IMR-90 (cell line): ENCODE results near the gene ADAMTS9. TPM values are rescaled to one million over a fixed set of nuclear protein-coding genes. Genes with fewer than 3 reads are reported as not detected.

Experiments used
- ATAC-seq: fragments of 200-7000 bp; cut with Tn5 transposase; 2 replicates; pipeline ENCODE4 v1.9.1; 2020; ENCODE audit warnings: low read depth, mild to moderate bottlenecking, moderate library complexity
- BruUV-seq: library from RNA; stranded (reverse); fragments of 400-500 nt; replicated peaks from 2 replicates; lab custom pipeline; 2021; lab: Mats Ljungman, UMichigan
- CTCF ChIA-PET: fragments of 300-600 bp; formaldehyde crosslinking; extraction: SDS; loops from one replicate; lab custom pipeline; 2021; ENCODE audit warnings: antibody characterized with exemption; lab: Yijun Ruan, JAX
- POLR2A ChIA-PET: fragments of 300-600 bp; sonication (Branson Sonifier 250); formaldehyde crosslinking; loops from one replicate; lab custom pipeline; 2022; ENCODE audit warnings: antibody characterized with exemption; ENCODE audit not compliant: unreplicated experiment; lab: Charles Lee
- DNase-seq: peaks from one replicate; pipeline ENCODE4 v3.0.0; 2013
- H2AFZ ChIP-seq: replicated peaks from 2 replicates; pipeline ENCODE3; 2013; ENCODE audit warnings: low read length, mild to moderate bottlenecking; ENCODE audit not compliant: poor library complexity
- H2AK5ac ChIP-seq: 2 replicates; pipeline ENCODE4 v1.6.1; 2013; ENCODE audit warnings: low read depth, low read length, inconsistent platforms
- H2AK9ac ChIP-seq: replicated peaks from 2 replicates; pipeline ENCODE3; 2013; ENCODE audit warnings: mild to moderate bottlenecking, low read depth, low read length, moderate library complexity; ENCODE audit not compliant: poor library complexity
- H2BK120ac ChIP-seq: 2 replicates; pipeline ENCODE4 v1.6.1; 2013; ENCODE audit warnings: low read depth, low read length, inconsistent platforms
- H2BK15ac ChIP-seq: 3 replicates; pipeline ENCODE4 v1.6.1; 2013; ENCODE audit warnings: low read depth, low read length, inconsistent platforms
- H2BK20ac ChIP-seq: 2 replicates; pipeline ENCODE4 v1.6.1; 2013; ENCODE audit warnings: low read depth, mild to moderate bottlenecking, inconsistent platforms, low read length, moderate library complexity
- H2BK5ac ChIP-seq: 2 replicates; pipeline ENCODE4 v1.6.1; 2013; ENCODE audit warnings: mild to moderate bottlenecking, low read depth, low read length, inconsistent platforms; ENCODE audit not compliant: poor library complexity, severe bottlenecking
- H3K14ac ChIP-seq: replicated peaks from 2 replicates; pipeline ENCODE4 v1.6.1; 2013; ENCODE audit warnings: low read depth, low read length, inconsistent platforms
- H3K18ac ChIP-seq: 2 replicates; pipeline ENCODE4 v1.6.1; 2013; ENCODE audit warnings: low read depth, low read length, control low read depth
- H3K23ac ChIP-seq: 2 replicates; pipeline ENCODE4 v1.6.1; 2013; ENCODE audit warnings: low read depth, low read length, inconsistent platforms
- H3K27ac ChIP-seq: 2 replicates; pipeline ENCODE4 v1.5.1; 2013; ENCODE audit warnings: mild to moderate bottlenecking, control low read depth, low read length; ENCODE audit not compliant: insufficient read depth
- H3K27me3 ChIP-seq: 2 replicates; pipeline ENCODE4 v1.6.1; 2013; ENCODE audit warnings: low read length; ENCODE audit not compliant: control insufficient read depth, insufficient read depth
- H3K36me3 ChIP-seq: 2 replicates; pipeline ENCODE4 v1.6.1; 2013; ENCODE audit warnings: low read length, mixed read lengths; ENCODE audit not compliant: control insufficient read depth, insufficient read depth
- H3K4ac ChIP-seq: 2 replicates; pipeline ENCODE4 v1.6.1; 2013; ENCODE audit warnings: low read depth, low read length, inconsistent platforms
- H3K4me1 ChIP-seq: 2 replicates; pipeline ENCODE4 v1.6.1; 2013; ENCODE audit warnings: low read length, mixed read lengths; ENCODE audit not compliant: control insufficient read depth, insufficient read depth
- H3K4me2 ChIP-seq: 2 replicates; pipeline ENCODE4 v1.6.1; 2013; ENCODE audit warnings: low read depth, mild to moderate bottlenecking, control low read depth, low read length, moderate library complexity
- H3K4me3 ChIP-seq: 2 replicates; pipeline ENCODE4 v1.5.1; 2013; ENCODE audit warnings: low read depth, mild to moderate bottlenecking, control low read depth, low read length, moderate library complexity; ENCODE audit not compliant: insufficient read depth
- H3K56ac ChIP-seq: 2 replicates; pipeline ENCODE4 v1.6.1; 2013; ENCODE audit warnings: low read length, inconsistent platforms; ENCODE audit not compliant: insufficient read depth; ENCODE audit errors: extremely low read depth
- H3K79me1 ChIP-seq, 2 experiments: 2 replicates each; pipeline ENCODE4 v1.6.1; 2013; ENCODE audit warnings: low read length in 2 of 2, inconsistent platforms in 1 of 2, low read depth in 1 of 2
- H3K9ac ChIP-seq: 2 replicates; pipeline ENCODE4 v1.6.1; 2013; ENCODE audit warnings: low read depth, low read length, control low read depth
- H3K9me1 ChIP-seq: 2 replicates; pipeline ENCODE4 v1.6.1; 2013; ENCODE audit warnings: low read length, inconsistent platforms; ENCODE audit not compliant: insufficient read depth
- H3K9me3 ChIP-seq: 2 replicates; pipeline ENCODE4 v1.6.1; 2013; ENCODE audit warnings: low read length; ENCODE audit not compliant: control insufficient read depth, insufficient read depth
- H4K20me1 ChIP-seq: 2 replicates; pipeline ENCODE4 v1.6.1; 2013; ENCODE audit warnings: low read length, inconsistent platforms; ENCODE audit not compliant: insufficient read depth
- H4K5ac ChIP-seq: 2 replicates; pipeline ENCODE4 v1.6.1; 2013; ENCODE audit warnings: mild to moderate bottlenecking, low read depth, low read length, control low read depth
- H4K8ac ChIP-seq, 2 experiments: 2 replicates each; pipeline ENCODE4 v1.6.1; 2013; ENCODE audit warnings: low read depth in 2 of 2, low read length in 2 of 2, control low read depth in 1 of 2, inconsistent platforms in 1 of 2
- H4K91ac ChIP-seq: 2 replicates; pipeline ENCODE4 v1.6.1; 2013; ENCODE audit warnings: low read depth, low read length, inconsistent platforms; ENCODE audit not compliant: insufficient read depth
- BHLHE40 ChIP-seq: fragments of 150-350 bp; IDR thresholded peaks from 2 replicates; pipeline ENCODE4 v1.6.1; 2016; ENCODE audit warnings: mild to moderate bottlenecking, low read depth, low read length
- CEBPB ChIP-seq: IDR thresholded peaks from 2 replicates; pipeline ENCODE4 v1.6.1; 2012; ENCODE audit warnings: low read depth, low read length, improper control_type of control experiment
- CHD1 ChIP-seq: IDR thresholded peaks from 2 replicates; pipeline ENCODE4 v1.6.1; 2012; ENCODE audit warnings: low read depth, low read length, improper control_type of control experiment
- FOS ChIP-seq: fragments of 150-350 bp; IDR thresholded peaks from 2 replicates; pipeline ENCODE4 v1.6.1; 2016; ENCODE audit warnings: low read depth, low read length
- MAFK ChIP-seq: IDR thresholded peaks from 2 replicates; pipeline ENCODE4 v1.6.1; 2012; ENCODE audit warnings: low read depth, low read length, improper control_type of control experiment
- MAZ ChIP-seq: IDR thresholded peaks from 2 replicates; pipeline ENCODE4 v1.6.1; 2012; ENCODE audit warnings: low read depth, mild to moderate bottlenecking, low read length, improper control_type of control experiment, moderate library complexity, borderline replicate concordance
- MXI1 ChIP-seq: IDR thresholded peaks from 2 replicates; pipeline ENCODE4 v1.6.1; 2012; ENCODE audit warnings: low read depth, mild to moderate bottlenecking, low read length, moderate library complexity, borderline replicate concordance
- NFE2L2 ChIP-seq: fragments of 150-350 bp; IDR thresholded peaks from 2 replicates; pipeline ENCODE4 v1.6.1; 2016; ENCODE audit warnings: low read depth, mild to moderate bottlenecking, low read length
- POLR2A ChIP-seq: IDR thresholded peaks from 2 replicates; pipeline ENCODE4 v1.6.1; 2012; ENCODE audit warnings: mild to moderate bottlenecking, low read depth, low read length
- RAD21 ChIP-seq: IDR thresholded peaks from 2 replicates; pipeline ENCODE4 v1.6.1; 2012; ENCODE audit warnings: low read length, improper control_type of control experiment
- RCOR1 ChIP-seq: IDR thresholded peaks from 2 replicates; pipeline ENCODE4 v1.6.1; 2012; ENCODE audit warnings: mild to moderate bottlenecking, low read length, improper control_type of control experiment; ENCODE audit not compliant: insufficient replicate concordance
- RFX5 ChIP-seq: IDR thresholded peaks from 2 replicates; pipeline ENCODE4 v1.8.0; 2012; ENCODE audit warnings: low read depth, mild to moderate bottlenecking, low read length, moderate library complexity
- SMC3 ChIP-seq: fragments of 150-350 bp; IDR thresholded peaks from 2 replicates; pipeline ENCODE4 v1.6.1; 2016; ENCODE audit warnings: low read depth, mild to moderate bottlenecking, antibody characterized with exemption, low read length, moderate library complexity
- WGBS, 2 experiments: methylation state at CpG; one replicate each; pipeline versions ENCODE4 v1.1.5 to v1.1.7; 2013; ENCODE audit warnings: missing lambda C conversion rate in 2 of 2; ENCODE audit not compliant: insufficient read length in 1 of 2; ENCODE audit errors: extremely low coverage in 2 of 2; 5-methylcytosine and 5-hydroxymethylcytosine counted together
- dilution Hi-C: fragments of 300-500 bp; cut with HindIII; formaldehyde crosslinking; loops from one replicate; pipeline ENCODE4 v1.14.3; 2018; ENCODE audit warnings: low sequenced_read_pairs; ENCODE audit not compliant: unreplicated experiment
- in situ Hi-C: fragments of 300-500 bp; cut with MboI; formaldehyde crosslinking; loops from 3 replicates; pipeline ENCODE4 v1.14.3; 2019; ENCODE audit warnings: low sequenced_read_pairs, inconsistent platforms, mixed read lengths
- intact Hi-C: fragments of 100-400 bp; cut with micrococcal nuclease; formaldehyde crosslinking; loops from 2 replicates; pipeline ENCODE4 v1.10.0; 2022
- polyA plus RNA-seq, 3 experiments: library from polyadenylated mRNA; depleted of rRNA; stranded (reverse); fragments of >200 nt; gene quantifications; 2 replicates each; pipeline ENCODE4 v1.2.3, GENCODE V29; 2012; ENCODE audit warnings: low replicate concordance in 1 of 3
- total RNA-seq: library from RNA; depleted of rRNA; stranded (reverse); fragments of >200 nt; gene quantifications from 2 replicates; pipeline ENCODE4 v1.2.3, GENCODE V29; 2012
- TF ChIP-seq, protein P1 (sequence below): fragments of 150-350 bp; IDR thresholded peaks from 2 replicates; pipeline ENCODE4 v1.6.1; 2016; ENCODE audit warnings: low read depth, mild to moderate bottlenecking, low read length, moderate library complexity, borderline replicate concordance
- TF ChIP-seq, protein P2 (sequence below): fragments of 150-350 bp; IDR thresholded peaks from 2 replicates; pipeline ENCODE4 v1.6.1; 2017; ENCODE audit warnings: mild to moderate bottlenecking, antibody characterized with exemption, low read length, low read depth
- TF ChIP-seq, protein P3 (sequence below): conservative IDR thresholded peaks from 2 replicates; pipeline ENCODE4 v1.5.1; 2012; ENCODE audit warnings: mild to moderate bottlenecking, low read depth, low read length, improper control_type of control experiment

ADAMTS9 gene
- total and polyA plus RNA-seq, 2 of the 4 experiments (the other 2 are of a cell fraction): 0.55 to 1.1 TPM

DNA sequence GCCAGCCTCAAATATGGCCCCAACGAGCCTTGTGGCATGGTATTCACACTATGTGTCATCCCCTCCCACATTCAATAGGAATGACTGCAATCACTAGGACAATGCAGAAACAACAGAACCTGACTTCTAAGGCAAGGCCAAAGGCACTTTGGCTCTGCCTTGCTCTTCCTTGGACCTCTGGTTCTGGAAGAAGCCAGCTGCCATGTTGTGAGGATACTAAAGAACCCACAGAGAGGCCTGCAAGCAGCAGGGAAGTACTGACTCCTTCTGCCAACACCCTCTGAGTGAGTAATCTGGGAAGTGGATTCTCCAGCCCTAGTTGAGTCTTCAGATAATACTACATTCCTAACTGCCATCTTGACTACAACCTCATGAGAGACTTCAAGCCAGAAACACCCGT lies 64.7 kb downstream of the ADAMTS9 start:
- DNase-seq (no peak), ATAC-seq (no peak)
- no peaks in the 10 kb centered on the region for H4K20me1 ChIP-seq
- no peak overlapping the region for H4K5ac ChIP-seq
- H2AFZ ChIP-seq: no peak overlapping the region
- ChIA-PET CTCF (no interaction called here), POLR2A (no interaction called here)
- H3K36me3 ChIP-seq: peaks cover 4% of the 10 kb centered on the region
- TF ChIP-seq CHD1 (no peak), RFX5 (no peak), RAD21 (no peak), MXI1 (no peak), FOS (no peak), CEBPB (no peak), RCOR1 (no peak), MAFK (no peak), POLR2A (no peak), BHLHE40 (no peak), SMC3 (no peak), MAZ (no peak), NFE2L2 (no peak)
- TF ChIP-seq, protein P1, sequence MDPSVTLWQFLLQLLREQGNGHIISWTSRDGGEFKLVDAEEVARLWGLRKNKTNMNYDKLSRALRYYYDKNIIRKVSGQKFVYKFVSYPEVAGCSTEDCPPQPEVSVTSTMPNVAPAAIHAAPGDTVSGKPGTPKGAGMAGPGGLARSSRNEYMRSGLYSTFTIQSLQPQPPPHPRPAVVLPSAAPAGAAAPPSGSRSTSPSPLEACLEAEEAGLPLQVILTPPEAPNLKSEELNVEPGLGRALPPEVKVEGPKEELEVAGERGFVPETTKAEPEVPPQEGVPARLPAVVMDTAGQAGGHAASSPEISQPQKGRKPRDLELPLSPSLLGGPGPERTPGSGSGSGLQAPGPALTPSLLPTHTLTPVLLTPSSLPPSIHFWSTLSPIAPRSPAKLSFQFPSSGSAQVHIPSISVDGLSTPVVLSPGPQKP: no peak
- TF ChIP-seq, protein P2, sequence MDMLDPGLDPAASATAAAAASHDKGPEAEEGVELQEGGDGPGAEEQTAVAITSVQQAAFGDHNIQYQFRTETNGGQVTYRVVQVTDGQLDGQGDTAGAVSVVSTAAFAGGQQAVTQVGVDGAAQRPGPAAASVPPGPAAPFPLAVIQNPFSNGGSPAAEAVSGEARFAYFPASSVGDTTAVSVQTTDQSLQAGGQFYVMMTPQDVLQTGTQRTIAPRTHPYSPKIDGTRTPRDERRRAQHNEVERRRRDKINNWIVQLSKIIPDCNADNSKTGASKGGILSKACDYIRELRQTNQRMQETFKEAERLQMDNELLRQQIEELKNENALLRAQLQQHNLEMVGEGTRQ: no peak
- TF ChIP-seq, protein P3, sequence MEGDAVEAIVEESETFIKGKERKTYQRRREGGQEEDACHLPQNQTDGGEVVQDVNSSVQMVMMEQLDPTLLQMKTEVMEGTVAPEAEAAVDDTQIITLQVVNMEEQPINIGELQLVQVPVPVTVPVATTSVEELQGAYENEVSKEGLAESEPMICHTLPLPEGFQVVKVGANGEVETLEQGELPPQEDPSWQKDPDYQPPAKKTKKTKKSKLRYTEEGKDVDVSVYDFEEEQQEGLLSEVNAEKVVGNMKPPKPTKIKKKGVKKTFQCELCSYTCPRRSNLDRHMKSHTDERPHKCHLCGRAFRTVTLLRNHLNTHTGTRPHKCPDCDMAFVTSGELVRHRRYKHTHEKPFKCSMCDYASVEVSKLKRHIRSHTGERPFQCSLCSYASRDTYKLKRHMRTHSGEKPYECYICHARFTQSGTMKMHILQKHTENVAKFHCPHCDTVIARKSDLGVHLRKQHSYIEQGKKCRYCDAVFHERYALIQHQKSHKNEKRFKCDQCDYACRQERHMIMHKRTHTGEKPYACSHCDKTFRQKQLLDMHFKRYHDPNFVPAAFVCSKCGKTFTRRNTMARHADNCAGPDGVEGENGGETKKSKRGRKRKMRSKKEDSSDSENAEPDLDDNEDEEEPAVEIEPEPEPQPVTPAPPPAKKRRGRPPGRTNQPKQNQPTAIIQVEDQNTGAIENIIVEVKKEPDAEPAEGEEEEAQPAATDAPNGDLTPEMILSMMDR: no peak
- no peak overlapping the region for H2BK15ac ChIP-seq
- H4K91ac ChIP-seq: no peak overlapping the region
- no peak overlapping the region for H2AK5ac ChIP-seq
- H3K56ac ChIP-seq: no peak overlapping the region
- H3K18ac ChIP-seq: no peak overlapping the region
- no peak overlapping the region for H3K4me3 ChIP-seq
- no peak overlapping the region for H2BK5ac ChIP-seq
- H3K4me2 ChIP-seq: no peak overlapping the region
- no CpG with 5 or more reads among the region's 2 CpGs for WGBS, 2 experiments
- H3K9me1 ChIP-seq: no peaks in the 10 kb centered on the region
- H2BK20ac ChIP-seq: no peak overlapping the region
- H2AK9ac ChIP-seq: no peak overlapping the region
- no peak overlapping the region for H2BK120ac ChIP-seq
- dilution Hi-C loops (no loop called here), in situ Hi-C loops (no loop called here), intact Hi-C loops (no loop called here)
- no TSS peak for BruUV-seq
- no peak overlapping the region for H4K8ac ChIP-seq
- H3K4me1 ChIP-seq: no peaks in the 10 kb centered on the region
- 0 out of 2 replicates have a peak, but pooled peaks cover 2% of the 10 kb centered on the region for H3K9me3 ChIP-seq
- H3K14ac ChIP-seq: no peak overlapping the region
- H3K79me1 ChIP-seq: no peaks in the 10 kb centered on the region
- no peak overlapping the region for H3K9ac ChIP-seq
- no peaks in the 10 kb centered on the region for H3K27me3 ChIP-seq
- H3K23ac ChIP-seq: no peak overlapping the region
- H3K27ac ChIP-seq: no peak overlapping the region
- no peak overlapping the region for H3K4ac ChIP-seq
